H9 (cell line): ENCODE data around the gene BEST3. TPM values are rescaled to one million over a fixed set of nuclear protein-coding genes. Genes with fewer than 3 reads are reported as not detected.

Experiments used
- DNase-seq: peaks from one replicate; pipeline ENCODE4 v3.0.0-alpha.2; 2017
- H2AFZ ChIP-seq: one replicate; pipeline ENCODE4 v1.6.1; 2013; ENCODE audit warnings: mild to moderate bottlenecking, low read length, control low read depth, moderate library complexity
- H2AK5ac ChIP-seq: 2 replicates; pipeline ENCODE4 v1.6.1; 2013; ENCODE audit warnings: low read length, control low read depth, mixed read lengths; ENCODE audit not compliant: insufficient read length
- H2BK120ac ChIP-seq: one replicate; pipeline ENCODE4 v1.6.1; 2013; ENCODE audit warnings: low read depth, mild to moderate bottlenecking, low read length, control low read depth, inconsistent platforms; ENCODE audit not compliant: poor library complexity, severe bottlenecking
- H2BK12ac ChIP-seq: 2 replicates; pipeline ENCODE4 v1.6.1; 2013; ENCODE audit warnings: low read length, control low read depth, mixed read lengths, low read depth; ENCODE audit not compliant: insufficient read length
- H2BK15ac ChIP-seq: 2 replicates; pipeline ENCODE4 v1.6.1; 2013; ENCODE audit warnings: low read depth, low read length, control low read depth
- H2BK20ac ChIP-seq: one replicate; pipeline ENCODE4 v1.6.1; 2013; ENCODE audit warnings: low read depth, mild to moderate bottlenecking, low read length, control low read depth, inconsistent platforms; ENCODE audit not compliant: poor library complexity, severe bottlenecking
- H2BK5ac ChIP-seq: 2 replicates; pipeline ENCODE4 v1.6.1; 2013; ENCODE audit warnings: low read length, control low read depth, mixed read lengths; ENCODE audit not compliant: insufficient read length
- H3K14ac ChIP-seq: 2 replicates; pipeline ENCODE4 v1.6.1; 2013; ENCODE audit warnings: low read length, control low read depth; ENCODE audit not compliant: insufficient read depth
- H3K18ac ChIP-seq: 2 replicates; pipeline ENCODE4 v1.6.1; 2013; ENCODE audit warnings: low read depth, mild to moderate bottlenecking, mixed read lengths, low read length, control low read depth; ENCODE audit not compliant: insufficient read length
- H3K23ac ChIP-seq: 2 replicates; pipeline ENCODE4 v1.6.1; 2013; ENCODE audit warnings: low read length, control low read depth, mixed read lengths, low read depth; ENCODE audit not compliant: insufficient read length
- H3K23me2 ChIP-seq: 2 replicates; pipeline ENCODE4 v1.6.1; 2013; ENCODE audit warnings: low read depth, mild to moderate bottlenecking, mixed read lengths, low read length, control low read depth; ENCODE audit not compliant: insufficient read length, poor library complexity, severe bottlenecking
- H3K27ac ChIP-seq: 2 replicates; pipeline ENCODE4 v1.5.1; 2013; ENCODE audit warnings: low read length, control low read depth, mixed read lengths, low read depth; ENCODE audit not compliant: insufficient read length
- H3K27me3 ChIP-seq: 2 replicates; pipeline ENCODE4 v1.6.1; 2013; ENCODE audit warnings: low read length, control low read depth, inconsistent platforms; ENCODE audit not compliant: insufficient read depth
- H3K4ac ChIP-seq: 2 replicates; pipeline ENCODE4 v1.6.1; 2013; ENCODE audit warnings: low read depth, mild to moderate bottlenecking, control low read depth, inconsistent platforms, low read length, moderate library complexity
- H3K4me1 ChIP-seq: 2 replicates; pipeline ENCODE4 v1.6.1; 2013; ENCODE audit warnings: low read length, control low read depth, inconsistent platforms; ENCODE audit not compliant: insufficient read depth
- H3K4me2 ChIP-seq: 2 replicates; pipeline ENCODE4 v1.6.1; 2013; ENCODE audit warnings: low read length, control low read depth, mixed read lengths; ENCODE audit not compliant: insufficient read length, insufficient read depth
- H3K56ac ChIP-seq: 2 replicates; pipeline ENCODE4 v1.6.1; 2013; ENCODE audit warnings: low read depth, mild to moderate bottlenecking, mixed read lengths, low read length, control low read depth; ENCODE audit not compliant: insufficient read length
- H3K79me1 ChIP-seq: 2 replicates; pipeline ENCODE4 v1.6.1; 2013; ENCODE audit warnings: low read depth, mild to moderate bottlenecking, moderate library complexity, low read length, control low read depth, inconsistent platforms; ENCODE audit not compliant: insufficient read depth, poor library complexity, severe bottlenecking
- H3K79me2 ChIP-seq: 2 replicates; pipeline ENCODE4 v1.6.1; 2013; ENCODE audit warnings: low read length, control low read depth, inconsistent platforms; ENCODE audit not compliant: insufficient read depth
- H3K9ac ChIP-seq: 2 replicates; pipeline ENCODE4 v1.6.1; 2013; ENCODE audit warnings: low read length, control low read depth, mixed read lengths; ENCODE audit not compliant: insufficient read length; ENCODE audit errors: extremely low read depth
- H3K9me3 ChIP-seq: one replicate; pipeline ENCODE4 v1.6.1; 2013; ENCODE audit warnings: low read depth, low read length, inconsistent platforms; ENCODE audit not compliant: control insufficient read depth
- H3T11ph ChIP-seq: one replicate; pipeline ENCODE4 v1.6.1; 2013; ENCODE audit warnings: mild to moderate bottlenecking, low read length, control low read depth, inconsistent platforms
- H4K20me1 ChIP-seq: one replicate; pipeline ENCODE4 v1.6.1; 2013; ENCODE audit not compliant: control insufficient read depth, insufficient read length, insufficient read depth
- H4K5ac ChIP-seq: 2 replicates; pipeline ENCODE4 v1.6.1; 2013; ENCODE audit warnings: low read depth, mild to moderate bottlenecking, mixed read lengths, low read length, control low read depth; ENCODE audit not compliant: insufficient read length
- H4K8ac ChIP-seq: replicated peaks from 2 replicates; pipeline ENCODE4 v1.6.1; 2013; ENCODE audit warnings: low read length, control low read depth, mixed read lengths, low read depth; ENCODE audit not compliant: insufficient read length
- H4K91ac ChIP-seq: 2 replicates; pipeline ENCODE4 v1.6.1; 2013; ENCODE audit warnings: low read depth, mild to moderate bottlenecking, moderate library complexity, mixed read lengths, low read length, control low read depth; ENCODE audit not compliant: insufficient read length
- H3K27ac Mint-ChIP-seq, 3 experiments: 2 replicates in 2 of 3; 3 replicates in 1 of 3; pipeline ENCODE4 v1.8.0; 2020 to 2021; ENCODE audit warnings: mixed read lengths in 3 of 3, mild to moderate bottlenecking in 1 of 3, moderate library complexity in 1 of 3
- H3K27me3 Mint-ChIP-seq: 2 replicates; pipeline ENCODE4 v1.8.0; 2021; ENCODE audit warnings: low read depth, mild to moderate bottlenecking, moderate library complexity, mixed read lengths
- H3K36me3 Mint-ChIP-seq, 3 experiments: 2 replicates in 2 of 3; 3 replicates in 1 of 3; pipeline ENCODE4 v1.8.0; 2020 to 2021; ENCODE audit warnings: low read depth in 3 of 3, mixed read lengths in 3 of 3; ENCODE audit not compliant: insufficient read depth in 1 of 3
- H3K4me1 Mint-ChIP-seq, 2 experiments: 2 replicates each; pipeline ENCODE4 v1.8.0; 2020; ENCODE audit warnings: mixed read lengths in 2 of 2
- H3K4me3 Mint-ChIP-seq, 2 experiments: 2 replicates in 1 of 2; 3 replicates in 1 of 2; pipeline ENCODE4 v1.8.0; 2020 to 2021; ENCODE audit warnings: mild to moderate bottlenecking in 2 of 2, mixed read lengths in 2 of 2, moderate library complexity in 1 of 2
- H3K9me3 Mint-ChIP-seq, 2 experiments: 2 replicates in 1 of 2; 3 replicates in 1 of 2; pipeline ENCODE4 v1.8.0; 2020; ENCODE audit warnings: mild to moderate bottlenecking in 2 of 2, mixed read lengths in 2 of 2, moderate library complexity in 1 of 2
- CTCF ChIP-seq: fragments of 200-600 bp; sonication (generic); conservative IDR thresholded peaks from 3 replicates; pipeline ENCODE4 v1.8.0; 2021; ENCODE audit warnings: antibody characterized with exemption, mild to moderate bottlenecking
- WGBS: extraction: QIAGEN DNeasy Blood & Tissue Kit; methylation state at CpG from one replicate; pipeline ENCODE4 v1.1.7; 2013; ENCODE audit warnings: missing lambda C conversion rate, low lambda C conversion rate, mixed read lengths; ENCODE audit not compliant: insufficient read length; ENCODE audit errors: extremely low coverage; 5-methylcytosine and 5-hydroxymethylcytosine counted together
- total RNA-seq: library from RNA; stranded (reverse); gene quantifications from 2 replicates; pipeline ENCODE4 v1.2.1, GENCODE V29; 2021

BEST3 gene
- total RNA-seq, 1 experiment from 2014 or later = 0.42 TPM

GRCh38 chr12:69623970-69624369 lies 75.1 kb downstream of the BEST3 start:
- H3K23me2 ChIP-seq = no peaks in the 10 kb centered on the region
- no peaks in the 10 kb centered on the region for H3K79me2 ChIP-seq
- H3K4me2 ChIP-seq = no peak overlapping the region
- H4K20me1 ChIP-seq = no peaks in the 10 kb centered on the region
- H3K9ac ChIP-seq = no peak overlapping the region
- H2AK5ac ChIP-seq = no peak overlapping the region
- H3T11ph ChIP-seq = no peak overlapping the region
- H3K27ac Mint-ChIP-seq = no peak overlapping the region
- no peak overlapping the region for H2BK15ac ChIP-seq
- no peak overlapping the region for H2AFZ ChIP-seq
- no peaks in the 10 kb centered on the region for H3K79me1 ChIP-seq
- H2BK120ac ChIP-seq = no peak overlapping the region
- no peak overlapping the region for H2BK12ac ChIP-seq
- no peaks in the 10 kb centered on the region for H3K9me3 ChIP-seq
- WGBS = no CpG with 5 or more reads among the region's 13 CpGs
- no peak overlapping the region for H2BK20ac ChIP-seq
- TF ChIP-seq CTCF = no peak
- H3K4ac ChIP-seq = no peak overlapping the region
- H3K23ac ChIP-seq = no peak overlapping the region
- no peak overlapping the region for H4K91ac ChIP-seq
- no peak overlapping the region for H3K14ac ChIP-seq
- no peak for DNase-seq
- no peak overlapping the region for H3K4me3 Mint-ChIP-seq
- H3K27me3 Mint-ChIP-seq = no peaks in the 10 kb centered on the region
- H3K18ac ChIP-seq = no peak overlapping the region
- no peak overlapping the region for H4K8ac ChIP-seq
- no peaks in the 10 kb centered on the region for H3K4me1 ChIP-seq
- no peak overlapping the region for H3K56ac ChIP-seq
- H4K5ac ChIP-seq = no peak overlapping the region
- no peaks in the 10 kb centered on the region for H3K36me3 Mint-ChIP-seq
- H3K27me3 ChIP-seq = no peaks in the 10 kb centered on the region
- H3K27ac ChIP-seq = no peak overlapping the region
- no peaks in the 10 kb centered on the region for H3K9me3 Mint-ChIP-seq
- no peaks in the 10 kb centered on the region for H3K4me1 Mint-ChIP-seq
- no peak overlapping the region for H2BK5ac ChIP-seq
